CD4-positive, alpha-beta T cell treated with Interleukin-15 for 1 hour (primary cell): Measurements from ENCODE around the gene ARL13B.
"Not testable (repeated sequence)": the region's sequence is repeated elsewhere in the genome, so short reads cannot be mapped to it uniquely, and the experiment has no call there.

Experiments used
- DNase-seq: peaks from one replicate; pipeline ENCODE4 v3.0.0-alpha.2; 2020

Gene ARL13B

GRCh38 chr3:94001827-94002495 is 22.0 kb downstream of the ARL13B start:
- no peak for DNase-seq

GRCh38 chr3:94004301-94004910 is 24.5 kb downstream of the ARL13B start:
- no peak for DNase-seq

GRCh38 chr3:94008253-94008652 is 28.3 kb downstream of the ARL13B start:
- no peak for DNase-seq

GRCh38 chr3:94009608-94010007 is 29.7 kb downstream of the ARL13B start:
- DNase-seq, result no peak

GRCh38 chr3:94011233-94011711 is 31.3 kb downstream of the ARL13B start:
- DNase-seq, result no peak

GRCh38 chr3:94012185-94012584 is 32.2 kb downstream of the ARL13B start:
- no peak for DNase-seq

- no peak for DNase-seq
Measured at GRCh38 chr3:94015025-94015424, 35.1 kb downstream of the ARL13B start.

GRCh38 chr3:94019659-94020058 is 39.7 kb downstream of the ARL13B start:
- DNase-seq, result no peak

GRCh38 chr3:94020293-94020692 is 40.3 kb downstream of the ARL13B start:
- no peak for DNase-seq

GRCh38 chr3:94024385-94024784 is 44.4 kb downstream of the ARL13B start:
- DNase-seq, result no peak

GRCh38 chr3:94026623-94027022 is 46.7 kb downstream of the ARL13B start:
- DNase-seq, result no peak

GRCh38 chr3:94028093-94028837 is 48.3 kb downstream of the ARL13B start, which contains the start of gene STX19:
TSS of gene STX19 (minus strand) at chr3:94028597. CDS start at chr3:94015269, 13,328 bp downstream.
- DNase-seq, result no peak

GRCh38 chr3:94036909-94037507 is 57.1 kb downstream of the ARL13B start:
- DNase-seq, result no peak

- no peak for DNase-seq
Measured at GRCh38 chr3:94043285-94043684, 63.3 kb downstream of the ARL13B start.

GRCh38 chr3:94044100-94044936 is 64.4 kb downstream of the ARL13B start:
- DNase-seq, result not testable (repeated sequence)

- DNase-seq, result no peak
Measured at GRCh38 chr3:94046533-94046932, 66.6 kb downstream of the ARL13B start.

- no peak for DNase-seq
Measured at GRCh38 chr3:94049267-94049666, 69.3 kb downstream of the ARL13B start.

GRCh38 chr3:94050546-94050945 is 70.6 kb downstream of the ARL13B start:
- DNase-seq, result no peak

GRCh38 chr3:94061297-94061696 is 81.3 kb downstream of the ARL13B start:
- no peak for DNase-seq

- peak; percentile 87 for DNase-seq
Measured at GRCh38 chr3:94062513-94063404, 82.8 kb downstream of the ARL13B start, which contains the start of the genes DHFR2 and NSUN3. TSS of gene DHFR2 (minus strand) at chr3:94062916. CDS start at chr3:94061511, 1,405 bp downstream. TSS of gene NSUN3 (plus strand) at chr3:94063061. CDS start at chr3:94063127, 66 bp downstream.

GRCh38 chr3:94063496-94064119 is 83.7 kb downstream of the ARL13B start:
- DNase-seq, result no peak
